Omental fat pad (tissue), 4 donors: ENCODE measurements around the gene SLC9A1. TPM values are rescaled to one million over a fixed set of nuclear protein-coding genes. Genes with fewer than 3 reads are reported as not detected.

Experiments used
- ATAC-seq: fragments of 150-250 bp; one replicate; pipeline ENCODE4 v1.9.1; 2016; ENCODE audit warnings: mild to moderate bottlenecking, moderate library complexity; ENCODE audit not compliant: low FRiP score
- DNase-seq: peaks from one replicate; pipeline ENCODE4 v3.0.0-alpha.2; 2019; ENCODE audit warnings: low spot score
- CTCF ChIP-seq, 3 donors: fragments of 450-650 bp; IDR thresholded peaks; one replicate each; pipeline ENCODE4 v1.5.1; 2016 to 2017; ENCODE audit warnings: antibody characterized with exemption in 3 of 3, mild to moderate bottlenecking in 3 of 3, moderate library complexity in 2 of 3
- total RNA-seq, 4 donors: library from RNA; depleted of rRNA; stranded (reverse); fragments of >200 nt; gene quantifications; one replicate each; pipeline ENCODE4 v1.1.0, GENCODE V29; 2016

SLC9A1 gene
- total RNA-seq, 4 donors from 2014 or later: 6.1 to 12.0 (median 10.0) TPM

GRCh38 chr1:27098431-27099134 lies 56.3 kb downstream of the SLC9A1 start:
- DNase-seq (no peak), ATAC-seq (peak; percentile 15)
- TF ChIP-seq CTCF (IDR thresholded peaks at IDR 0.05): no peak

GRCh38 chr1:27097484-27097917 lies 57.4 kb downstream of the SLC9A1 start:
- peak; percentile 80 for ATAC-seq
- no peak for DNase-seq
- peak in 2 of 3 donors; percentile 87 to 90 for TF ChIP-seq CTCF (IDR thresholded peaks at IDR 0.05)

- ATAC-seq: no peak
- no peak for TF ChIP-seq CTCF (IDR thresholded peaks at IDR 0.05)
Measured at GRCh38 chr1:27095576-27095975, 59.3 kb downstream of the SLC9A1 start.

GRCh38 chr1:27092888-27093287 lies 62.0 kb downstream of the SLC9A1 start:
- TF ChIP-seq CTCF (IDR thresholded peaks at IDR 0.05): no peak
- ATAC-seq: no peak

More at GRCh38 chr1:27095576-27095975, 59.3 kb downstream of the SLC9A1 start:
- DNase-seq: no peak

GRCh38 chr1:27090911-27091310 lies 64.0 kb downstream of the SLC9A1 start:
- ATAC-seq: no peak
- no peak for TF ChIP-seq CTCF (IDR thresholded peaks at IDR 0.05)
- DNase-seq: no peak

More at GRCh38 chr1:27092888-27093287, 62.0 kb downstream of the SLC9A1 start:
- DNase-seq: no peak

GRCh38 chr1:27087371-27088220 lies 67.3 kb downstream of the SLC9A1 start:
- ATAC-seq (no peak), DNase-seq (no peak)
- no peak for TF ChIP-seq CTCF (IDR thresholded peaks at IDR 0.05)
